Measurements from ENCODE around the gene ARF5. TPM values are rescaled to one million over a fixed set of nuclear protein-coding genes. Genes with fewer than 3 reads are reported as not detected.
A peak's percentile ranks its signal among the peaks of the same experiment; 100 is the strongest.

The ARF5 gene
- total RNA-seq, 1 experiment from 2014 or later: 155 TPM

DNA sequence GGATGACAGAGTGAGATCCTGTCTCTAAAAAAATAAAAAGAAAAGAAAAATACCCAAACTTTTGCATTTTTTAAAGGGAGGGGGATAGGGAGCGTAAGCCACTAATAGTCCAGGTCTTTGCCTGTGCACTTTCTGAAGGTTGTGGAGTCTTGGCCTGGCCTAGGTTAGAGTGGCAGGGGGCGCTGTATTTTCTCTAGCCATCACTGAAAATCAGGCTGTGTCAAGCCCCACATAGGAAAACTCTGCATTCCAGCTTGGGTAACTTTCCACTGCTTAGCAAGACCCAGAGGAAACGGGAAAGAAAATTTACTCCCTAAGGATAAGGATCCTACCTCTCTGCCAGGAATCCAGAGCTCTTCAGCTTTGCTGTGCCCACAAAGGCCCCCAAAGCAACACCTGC is 40.2 kb downstream of the ARF5 start:
- ChIA-PET POLR2A (no interaction called here), CTCF (interaction anchor here (0.7 kb wide), 1 partner anchor 7 kb away, joined by 3 read pairs; no protein-coding TSS in a partner anchor)
- intact Hi-C loops (cut with micrococcal nuclease; ENCODE audit: unreplicated experiment): no loop called here
- H3K4me1 ChIP-seq (ENCODE audit: control insufficient read depth, insufficient read depth, low read length): no peaks in the 10 kb centered on the region
- BruUV-seq (replicated peaks): no TSS peak
- in situ Hi-C loops (cut with HindIII; ENCODE audit: low pct_unique_long_range_greater_than_20kb, low sequenced_read_pairs): no loop called here
- no peak overlapping the region for H3K4me3 ChIP-seq (ENCODE audit: low read depth in 2 of 2, low read length in 2 of 2)
- TF ChIP-seq POLR2AphosphoS5 (IDR thresholded peaks at IDR 0.05; ENCODE audit: low read depth, low read length) (no peak), CTCF (IDR thresholded peaks at IDR 0.05) (no peak), SIN3A (IDR thresholded peaks at IDR 0.05; ENCODE audit: borderline replicate concordance, insufficient read depth, low read depth, low read length) (no peak), TCF7L2 (IDR thresholded peaks at IDR 0.05; ENCODE audit: low read depth, low read length) (no peak), REST (IDR thresholded peaks at IDR 0.05; ENCODE audit: insufficient read depth in 1 of 2, low read depth in 2 of 2, low read length in 1 of 2) (no peak)
- no peak overlapping the region for H3K27ac ChIP-seq (ENCODE audit: low read length)
- ATAC-seq (0 out of 2 replicates have a peak, but pooled peaks have one; percentile 43), DNase-seq (ENCODE audit: low read depth, low spot score) (no peak)
- no peaks in the 10 kb centered on the region for H3K9me3 ChIP-seq (ENCODE audit: control insufficient read depth, insufficient read depth, low read depth, low read length)
- no peaks in the 10 kb centered on the region for H3K36me3 ChIP-seq (ENCODE audit: control insufficient read depth, insufficient read depth, low read length)
- H3K27me3 ChIP-seq (ENCODE audit: control insufficient read depth, insufficient read depth, low read length): peaks cover 10% of the 10 kb centered on the region

- ChIA-PET POLR2A (interaction anchor here (0.7 kb wide), 1 partner anchor 42 kb away, joined by 9 read pairs; no protein-coding TSS in a partner anchor), CTCF (no interaction called here)
- ATAC-seq (peak; percentile 90), DNase-seq (ENCODE audit: low read depth, low spot score) (no peak)
- TF ChIP-seq TCF7L2 (IDR thresholded peaks at IDR 0.05; ENCODE audit: low read depth, low read length) (no peak), CTCF (IDR thresholded peaks at IDR 0.05) (peak; percentile 75)
- no TSS peak for BruUV-seq (replicated peaks)
- Histone ChIP-seq H3K27ac (ENCODE audit: low read length) (no peak overlapping the region), H3K9me3 (ENCODE audit: control insufficient read depth, insufficient read depth, low read depth, low read length) (no peaks in the 10 kb centered on the region), H3K36me3 (ENCODE audit: control insufficient read depth, insufficient read depth, low read length) (no peaks in the 10 kb centered on the region), H3K4me3 (ENCODE audit: low read depth in 2 of 2, low read length in 2 of 2) (no peak overlapping the region), H3K4me1 (ENCODE audit: control insufficient read depth, insufficient read depth, low read length) (no peaks in the 10 kb centered on the region), H3K27me3 (ENCODE audit: control insufficient read depth, insufficient read depth, low read length) (peaks cover 7% of the 10 kb centered on the region)
- in situ Hi-C loops (cut with HindIII; ENCODE audit: low pct_unique_long_range_greater_than_20kb, low sequenced_read_pairs) (no loop called here), intact Hi-C loops (cut with micrococcal nuclease; ENCODE audit: unreplicated experiment) (no loop called here)
Observed at GRCh38 chr7:127629268-127629854, 41.1 kb downstream of the ARF5 start.
